ENCODE measurements around the gene SRD5A3. TPM values are rescaled to one million over a fixed set of nuclear protein-coding genes. Genes with fewer than 3 reads are reported as not detected.

SRD5A3 gene
- total RNA-seq, 1 donor from 2014 or later = 4.2 TPM

DNA sequence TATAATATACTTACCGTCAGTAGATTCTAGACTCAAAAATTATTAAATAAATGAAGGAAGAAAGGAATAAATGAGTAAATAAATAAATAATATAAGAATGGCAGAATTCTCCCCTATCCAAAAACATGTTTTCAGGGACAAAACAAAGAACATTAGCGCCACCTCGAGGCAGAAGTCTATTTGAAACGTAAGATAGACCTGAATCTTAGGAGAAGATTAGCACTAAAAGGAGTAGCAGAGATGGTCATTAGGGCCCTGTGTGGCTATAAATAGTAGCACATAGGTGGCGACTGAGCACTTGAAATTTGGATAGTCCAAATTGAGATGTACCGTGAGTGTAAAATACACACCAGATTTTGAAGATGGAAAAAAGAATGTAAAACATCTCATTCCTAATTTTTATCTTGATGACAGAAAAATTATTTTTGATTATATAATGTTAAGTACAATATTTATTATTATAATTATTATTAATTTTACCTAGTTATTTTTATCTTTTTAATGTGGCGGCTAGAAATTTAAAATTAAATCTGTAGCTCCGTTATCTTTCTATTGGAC, 24.3 kb upstream of the SRD5A3 start:
- Histone ChIP-seq H3K4me3 (ENCODE audit: low read length in 3 of 3) (no peak overlapping the region), H3K9me3 (ENCODE audit: control insufficient read depth in 3 of 3, low read length in 3 of 3) (no peaks in the 10 kb centered on the region), H3K36me3 (ENCODE audit: control insufficient read depth in 3 of 3, insufficient read depth in 3 of 3, low read length in 3 of 3) (no peaks in the 10 kb centered on the region), H3K9ac (ENCODE audit: low read depth in 1 of 3, low read length in 3 of 3) (no peak overlapping the region), H3K27me3 (ENCODE audit: control insufficient read depth in 3 of 3, insufficient read depth in 3 of 3, low read length in 3 of 3) (no peaks in the 10 kb centered on the region), H3K27ac (ENCODE audit: low read depth, low read length) (no peak overlapping the region), H3K4me1 (ENCODE audit: control insufficient read depth in 3 of 3, insufficient read depth in 3 of 3, low read length in 3 of 3) (no peaks in the 10 kb centered on the region)

DNA sequence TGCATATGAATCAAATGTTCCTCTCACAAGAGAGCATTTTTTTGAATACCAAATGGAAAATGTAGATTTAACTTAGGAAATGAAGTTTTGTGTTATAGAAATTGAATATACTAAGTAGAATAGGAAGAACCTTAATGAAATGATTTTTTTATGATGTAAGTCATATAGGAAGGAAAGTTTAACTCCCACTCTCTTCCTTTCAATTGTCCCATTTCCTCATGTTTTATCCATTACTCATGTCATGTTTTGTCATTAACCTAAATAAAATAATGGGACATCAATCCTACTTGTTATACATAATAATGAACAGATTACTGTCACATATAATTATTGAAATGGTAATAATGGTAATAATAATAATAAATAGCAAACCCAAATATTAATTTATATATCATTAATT, 22.7 kb upstream of the SRD5A3 start:
- no peak overlapping the region for H3K9ac ChIP-seq (ENCODE audit: low read depth in 1 of 3, low read length in 3 of 3)
- H3K27ac ChIP-seq (ENCODE audit: low read depth, low read length) = no peak overlapping the region
- no peaks in the 10 kb centered on the region for H3K27me3 ChIP-seq (ENCODE audit: control insufficient read depth in 3 of 3, insufficient read depth in 3 of 3, low read length in 3 of 3)
- H3K36me3 ChIP-seq (ENCODE audit: control insufficient read depth in 3 of 3, insufficient read depth in 3 of 3, low read length in 3 of 3) = no peaks in the 10 kb centered on the region
- no peaks in the 10 kb centered on the region for H3K4me1 ChIP-seq (ENCODE audit: control insufficient read depth in 3 of 3, insufficient read depth in 3 of 3, low read length in 3 of 3)
- no peak overlapping the region for H3K4me3 ChIP-seq (ENCODE audit: low read length in 3 of 3)
- H3K9me3 ChIP-seq (ENCODE audit: control insufficient read depth in 3 of 3, low read length in 3 of 3) = no peaks in the 10 kb centered on the region

DNA sequence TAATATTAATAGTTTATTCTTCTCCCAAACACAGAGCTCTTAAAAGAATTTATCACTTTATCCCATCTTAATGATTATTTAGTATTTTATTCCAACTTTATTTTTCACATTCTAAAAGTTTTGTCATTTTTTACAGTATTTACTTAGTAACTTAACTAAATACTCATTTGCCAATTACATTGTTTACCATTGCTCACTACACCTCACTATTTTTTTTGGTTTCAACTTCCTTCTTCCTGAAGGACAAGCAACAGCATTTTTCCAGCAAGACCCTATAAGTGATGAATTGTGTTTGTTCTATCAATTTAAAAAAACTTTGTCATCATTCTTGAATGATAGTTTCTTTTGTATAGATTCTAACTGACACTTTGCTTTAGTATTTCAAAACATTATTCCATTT, 19.4 kb upstream of the SRD5A3 start:
- H3K36me3 ChIP-seq (ENCODE audit: control insufficient read depth in 3 of 3, insufficient read depth in 3 of 3, low read length in 3 of 3) = no peaks in the 10 kb centered on the region
- no peaks in the 10 kb centered on the region for H3K9me3 ChIP-seq (ENCODE audit: control insufficient read depth in 3 of 3, low read length in 3 of 3)
- no peak overlapping the region for H3K27ac ChIP-seq (ENCODE audit: low read depth, low read length)
- H3K4me3 ChIP-seq (ENCODE audit: low read length in 3 of 3) = no peak overlapping the region
- H3K9ac ChIP-seq (ENCODE audit: low read depth in 1 of 3, low read length in 3 of 3) = no peak overlapping the region
- no peaks in the 10 kb centered on the region for H3K4me1 ChIP-seq (ENCODE audit: control insufficient read depth in 3 of 3, insufficient read depth in 3 of 3, low read length in 3 of 3)
- no peaks in the 10 kb centered on the region for H3K27me3 ChIP-seq (ENCODE audit: control insufficient read depth in 3 of 3, insufficient read depth in 3 of 3, low read length in 3 of 3)

DNA sequence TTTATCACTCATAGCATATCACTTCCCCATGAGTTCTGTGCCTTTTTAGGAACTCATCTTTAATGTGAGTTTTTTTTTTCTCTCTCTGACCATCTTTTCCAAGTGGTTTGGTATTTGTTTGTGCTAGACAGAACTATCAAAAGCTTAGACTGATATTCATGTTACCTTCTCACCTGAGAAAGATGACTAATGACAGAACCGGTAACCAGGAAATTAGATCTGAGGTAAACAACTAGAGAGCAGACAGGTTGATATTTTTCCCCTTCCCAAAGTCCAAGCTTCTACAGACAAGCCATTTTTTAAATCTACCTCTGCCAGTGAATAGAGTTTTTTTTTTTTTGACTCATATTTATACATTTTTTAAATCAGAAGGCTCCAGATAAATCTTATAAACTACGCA, 17.0 kb upstream of the SRD5A3 start:
- no peak overlapping the region for H3K9ac ChIP-seq (ENCODE audit: low read depth in 1 of 3, low read length in 3 of 3)
- no peaks in the 10 kb centered on the region for H3K4me1 ChIP-seq (ENCODE audit: control insufficient read depth in 3 of 3, insufficient read depth in 3 of 3, low read length in 3 of 3)
- no peaks in the 10 kb centered on the region for H3K27me3 ChIP-seq (ENCODE audit: control insufficient read depth in 3 of 3, insufficient read depth in 3 of 3, low read length in 3 of 3)
- H3K4me3 ChIP-seq (ENCODE audit: low read length in 3 of 3) = no peak overlapping the region
- no peak overlapping the region for H3K27ac ChIP-seq (ENCODE audit: low read depth, low read length)
- H3K9me3 ChIP-seq (ENCODE audit: control insufficient read depth in 3 of 3, low read length in 3 of 3) = no peaks in the 10 kb centered on the region
- no peaks in the 10 kb centered on the region for H3K36me3 ChIP-seq (ENCODE audit: control insufficient read depth in 3 of 3, insufficient read depth in 3 of 3, low read length in 3 of 3)

DNA sequence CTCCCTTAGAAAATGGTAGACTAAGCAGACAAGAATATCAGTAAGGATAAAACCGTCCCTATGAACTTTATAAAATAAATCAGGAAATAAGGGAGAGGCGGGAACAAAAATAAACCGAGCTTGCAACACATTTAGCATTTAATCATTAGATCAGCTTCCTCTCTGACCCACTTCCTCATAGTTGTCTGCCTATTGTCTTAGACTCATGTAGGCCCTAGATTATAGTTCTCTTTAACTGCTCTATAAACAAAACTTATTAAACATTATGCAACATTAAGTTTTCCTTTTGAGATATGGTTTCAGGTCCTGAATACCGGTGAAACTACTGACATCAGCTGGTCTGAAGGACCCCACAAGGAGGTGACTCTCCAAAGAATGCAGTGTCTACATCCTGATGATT, 15.8 kb upstream of the SRD5A3 start:
- Histone ChIP-seq H3K9me3 (ENCODE audit: control insufficient read depth in 3 of 3, low read length in 3 of 3) (no peaks in the 10 kb centered on the region), H3K27ac (ENCODE audit: low read depth, low read length) (no peak overlapping the region), H3K9ac (ENCODE audit: low read depth in 1 of 3, low read length in 3 of 3) (no peak overlapping the region), H3K4me3 (ENCODE audit: low read length in 3 of 3) (no peak overlapping the region), H3K36me3 (ENCODE audit: control insufficient read depth in 3 of 3, insufficient read depth in 3 of 3, low read length in 3 of 3) (no peaks in the 10 kb centered on the region), H3K4me1 (ENCODE audit: control insufficient read depth in 3 of 3, insufficient read depth in 3 of 3, low read length in 3 of 3) (no peaks in the 10 kb centered on the region), H3K27me3 (ENCODE audit: control insufficient read depth in 3 of 3, insufficient read depth in 3 of 3, low read length in 3 of 3) (no peaks in the 10 kb centered on the region)

DNA sequence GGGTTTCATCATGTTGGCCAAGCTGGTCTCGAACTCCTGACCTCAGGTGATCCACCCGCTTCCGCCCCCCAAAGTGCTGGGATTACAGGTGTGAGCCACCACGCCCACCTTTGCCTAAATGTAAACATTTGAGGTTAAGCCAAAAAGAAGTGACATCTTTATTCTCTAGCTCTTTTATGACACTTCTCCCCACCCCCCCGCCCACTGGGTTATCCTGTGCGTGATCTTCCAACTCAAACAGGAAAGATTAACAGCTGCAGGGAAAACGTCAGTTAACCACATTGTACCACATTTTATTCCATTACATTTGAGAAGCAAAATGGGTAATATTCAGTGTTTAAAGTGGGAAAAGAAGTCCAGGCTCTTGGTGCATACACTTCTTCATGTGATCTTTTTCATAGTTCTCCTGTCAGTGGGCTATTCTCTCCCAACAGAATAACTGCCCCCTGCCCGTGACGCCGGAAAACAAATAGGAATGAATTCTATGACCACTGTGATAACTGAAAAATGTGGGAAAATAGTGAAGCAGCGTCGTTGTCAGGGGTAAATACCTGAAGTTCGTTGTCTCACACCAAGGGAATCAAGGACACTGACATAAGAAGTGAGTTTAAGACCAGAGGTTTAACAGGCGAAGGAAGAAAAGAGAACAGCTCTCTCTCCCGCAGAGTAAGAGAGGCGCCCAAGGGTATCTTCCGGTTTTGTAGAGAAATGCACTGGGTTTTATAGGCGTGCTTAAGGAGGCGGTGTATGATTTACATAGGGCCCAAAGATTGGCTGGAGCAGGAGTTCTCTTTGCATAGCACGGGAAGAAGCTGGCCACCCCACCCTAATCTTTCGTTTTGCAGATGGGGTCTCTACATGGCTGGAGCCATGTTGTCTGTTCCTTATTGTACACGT, 9.7 kb upstream of the SRD5A3 start:
- Histone ChIP-seq H3K27me3 (ENCODE audit: control insufficient read depth in 3 of 3, insufficient read depth in 3 of 3, low read length in 3 of 3) (no peaks in the 10 kb centered on the region), H3K9me3 (ENCODE audit: control insufficient read depth in 3 of 3, low read length in 3 of 3) (no peaks in the 10 kb centered on the region), H3K9ac (ENCODE audit: low read depth in 1 of 3, low read length in 3 of 3) (no peak overlapping the region), H3K4me1 (ENCODE audit: control insufficient read depth in 3 of 3, insufficient read depth in 3 of 3, low read length in 3 of 3) (no peaks in the 10 kb centered on the region), H3K36me3 (ENCODE audit: control insufficient read depth in 3 of 3, insufficient read depth in 3 of 3, low read length in 3 of 3) (no peaks in the 10 kb centered on the region), H3K4me3 (ENCODE audit: low read length in 3 of 3) (no peak overlapping the region), H3K27ac (ENCODE audit: low read depth, low read length) (no peak overlapping the region)

DNA sequence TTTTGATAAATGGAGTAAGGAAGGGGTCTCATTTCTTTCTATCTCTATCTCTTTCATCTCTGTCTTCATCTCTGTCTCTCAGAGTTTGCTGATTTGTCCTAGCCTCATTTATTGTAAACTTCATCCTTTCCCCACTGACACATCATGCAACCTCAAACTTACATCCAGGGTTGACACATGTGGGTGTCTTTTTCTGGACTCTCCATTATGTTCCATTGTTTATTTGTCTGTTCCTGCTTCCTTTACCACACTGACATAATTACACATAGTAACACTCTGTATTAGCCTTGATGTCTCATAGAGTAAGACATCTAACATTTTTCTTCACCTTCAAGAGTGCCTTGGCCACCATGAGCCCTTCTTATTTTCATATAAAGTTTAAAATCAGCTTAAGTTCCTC, 8.1 kb upstream of the SRD5A3 start:
- Histone ChIP-seq H3K9me3 (ENCODE audit: control insufficient read depth in 3 of 3, low read length in 3 of 3) (no peaks in the 10 kb centered on the region), H3K27ac (ENCODE audit: low read depth, low read length) (no peak overlapping the region), H3K36me3 (ENCODE audit: control insufficient read depth in 3 of 3, insufficient read depth in 3 of 3, low read length in 3 of 3) (no peaks in the 10 kb centered on the region), H3K27me3 (ENCODE audit: control insufficient read depth in 3 of 3, insufficient read depth in 3 of 3, low read length in 3 of 3) (no peaks in the 10 kb centered on the region), H3K4me3 (ENCODE audit: low read length in 3 of 3) (no peak overlapping the region), H3K9ac (ENCODE audit: low read depth in 1 of 3, low read length in 3 of 3) (no peak overlapping the region), H3K4me1 (ENCODE audit: control insufficient read depth in 3 of 3, insufficient read depth in 3 of 3, low read length in 3 of 3) (no peaks in the 10 kb centered on the region)

DNA sequence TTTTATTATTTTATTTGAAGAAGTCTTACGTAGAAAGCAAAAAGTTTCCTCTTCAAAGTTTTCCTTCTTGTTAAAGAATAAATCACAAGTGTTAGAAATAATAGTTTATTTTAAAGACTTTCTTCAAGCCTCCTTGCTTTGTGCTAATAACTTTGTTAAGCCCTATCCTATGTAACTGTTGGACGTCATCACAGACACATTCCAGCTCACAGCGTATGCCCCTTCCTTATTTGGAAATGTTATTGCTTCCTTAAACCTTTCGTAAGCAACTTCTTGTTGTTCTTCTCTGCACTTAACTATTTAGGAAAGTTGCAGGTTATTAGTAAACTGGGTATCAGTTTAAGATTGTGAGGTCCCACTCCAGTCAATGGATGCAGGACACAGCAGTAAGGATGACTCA, 7.6 kb upstream of the SRD5A3 start:
- Histone ChIP-seq H3K4me3 (ENCODE audit: low read length in 3 of 3) (no peak overlapping the region), H3K27me3 (ENCODE audit: control insufficient read depth in 3 of 3, insufficient read depth in 3 of 3, low read length in 3 of 3) (no peaks in the 10 kb centered on the region), H3K4me1 (ENCODE audit: control insufficient read depth in 3 of 3, insufficient read depth in 3 of 3, low read length in 3 of 3) (no peaks in the 10 kb centered on the region), H3K9ac (ENCODE audit: low read depth in 1 of 3, low read length in 3 of 3) (no peak overlapping the region), H3K9me3 (ENCODE audit: control insufficient read depth in 3 of 3, low read length in 3 of 3) (no peaks in the 10 kb centered on the region), H3K36me3 (ENCODE audit: control insufficient read depth in 3 of 3, insufficient read depth in 3 of 3, low read length in 3 of 3) (no peaks in the 10 kb centered on the region), H3K27ac (ENCODE audit: low read depth, low read length) (no peak overlapping the region)

DNA sequence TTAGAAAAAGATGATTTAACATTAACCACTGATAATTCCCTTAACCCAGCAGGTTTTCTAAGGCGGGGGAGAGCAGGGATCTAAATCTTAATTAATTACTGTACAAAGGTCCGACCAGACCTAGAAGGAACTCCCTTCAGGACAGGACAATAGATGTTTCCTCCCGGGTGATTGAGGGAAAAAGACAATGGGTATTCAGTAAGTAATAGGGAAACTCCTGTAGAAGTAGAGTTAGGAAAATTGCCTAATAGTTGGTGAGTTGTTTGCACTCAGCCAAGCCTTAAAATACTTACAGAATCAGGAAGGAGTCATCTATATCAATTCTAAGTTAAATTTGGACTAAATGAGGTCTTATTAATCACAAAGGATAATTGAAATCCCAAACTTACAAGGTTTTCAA, 5.8 kb upstream of the SRD5A3 start:
- no peaks in the 10 kb centered on the region for H3K4me1 ChIP-seq (ENCODE audit: control insufficient read depth in 3 of 3, insufficient read depth in 3 of 3, low read length in 3 of 3)
- no peaks in the 10 kb centered on the region for H3K27me3 ChIP-seq (ENCODE audit: control insufficient read depth in 3 of 3, insufficient read depth in 3 of 3, low read length in 3 of 3)
- no peak overlapping the region for H3K4me3 ChIP-seq (ENCODE audit: low read length in 3 of 3)
- no peaks in the 10 kb centered on the region for H3K36me3 ChIP-seq (ENCODE audit: control insufficient read depth in 3 of 3, insufficient read depth in 3 of 3, low read length in 3 of 3)
- H3K9me3 ChIP-seq (ENCODE audit: control insufficient read depth in 3 of 3, low read length in 3 of 3) = no peaks in the 10 kb centered on the region
- no peak overlapping the region for H3K9ac ChIP-seq (ENCODE audit: low read depth in 1 of 3, low read length in 3 of 3)
- H3K27ac ChIP-seq (ENCODE audit: low read depth, low read length) = no peak overlapping the region

DNA sequence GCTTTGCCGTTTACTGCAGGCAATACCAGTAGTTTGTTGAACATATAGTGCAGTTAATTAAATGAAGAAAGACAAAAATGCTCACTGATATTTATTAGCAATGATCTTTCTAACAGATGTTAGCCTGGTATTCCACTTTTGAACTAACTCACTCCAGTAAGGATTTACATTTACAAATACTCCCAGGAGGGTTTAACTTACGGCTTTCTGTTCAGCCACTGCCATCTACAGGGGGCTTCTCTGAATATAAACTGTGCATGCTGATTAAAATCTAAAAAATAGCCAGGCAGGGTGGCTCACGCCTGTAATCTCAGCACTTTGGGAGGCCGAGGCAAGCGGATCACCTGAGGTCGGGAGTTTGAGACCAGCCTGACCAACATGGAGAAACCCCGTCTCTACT, 2.2 kb upstream of the SRD5A3 start:
- Histone ChIP-seq H3K9ac (ENCODE audit: low read depth in 1 of 3, low read length in 3 of 3) (no peak overlapping the region), H3K4me1 (ENCODE audit: control insufficient read depth in 3 of 3, insufficient read depth in 3 of 3, low read length in 3 of 3) (peaks cover 6 to 10% (median 9%) of the 10 kb centered on the region in 3 donors), H3K4me3 (ENCODE audit: low read length in 3 of 3) (no peak overlapping the region), H3K27me3 (ENCODE audit: control insufficient read depth in 3 of 3, insufficient read depth in 3 of 3, low read length in 3 of 3) (no peaks in the 10 kb centered on the region), H3K36me3 (ENCODE audit: control insufficient read depth in 3 of 3, insufficient read depth in 3 of 3, low read length in 3 of 3) (no peaks in the 10 kb centered on the region), H3K27ac (ENCODE audit: low read depth, low read length) (no peak overlapping the region), H3K9me3 (ENCODE audit: control insufficient read depth in 3 of 3, low read length in 3 of 3) (no peaks in the 10 kb centered on the region)

All from skeletal muscle tissue (tissue), 4 donors.